MM.1S (cell line): Measurements from ENCODE around the gene TMC3.

ENCODE experiments used
- CTCF ChIP-seq: fragments of 300-600 bp; sonication (generic); IDR thresholded peaks from 2 replicates; pipeline ENCODE4 v1.5.1; 2016; ENCODE audit warnings: antibody characterized with exemption, low read length, mixed read lengths
- EZH2phosphoT487 ChIP-seq: fragments of 300-600 bp; sonication (generic); IDR thresholded peaks from 2 replicates; pipeline ENCODE4 v1.6.1; 2018; ENCODE audit warnings: antibody characterized with exemption, low read length

GRCh38 chr15:81349271-81349670 is 24.7 kb downstream of the TMC3 start:
- no peak for TF ChIP-seq CTCF
- TF ChIP-seq EZH2phosphoT487 = no peak
